OCI-LY1 (cell line): Measurements from ENCODE around the gene TNFRSF21.

Source experiments
- H2AFZ ChIP-seq: fragments of 200-600 bp; sonication (generic), shearing (Covaris generic); 2 replicates; pipeline ENCODE4 v1.6.0; 2014; ENCODE audit warnings: antibody characterized with exemption, mild to moderate bottlenecking, low read length
- H3F3A ChIP-seq: fragments of 200-600 bp; sonication (generic), shearing (Covaris generic); 2 replicates; pipeline ENCODE4 v1.6.0; 2014; ENCODE audit warnings: mild to moderate bottlenecking, antibody characterized with exemption, low read length, moderate library complexity; ENCODE audit not compliant: insufficient read depth
- H3K27ac ChIP-seq: fragments of 200-600 bp; sonication (generic); 2 replicates; pipeline ENCODE4 v1.5.1; 2014; ENCODE audit warnings: low read length, mixed run types, mild to moderate bottlenecking, low read depth; ENCODE audit not compliant: poor library complexity, severe bottlenecking
- H3K27me3 ChIP-seq: fragments of 200-600 bp; sonication (generic); 2 replicates; pipeline ENCODE4 v1.6.0; 2014; ENCODE audit warnings: antibody characterized with exemption, mild to moderate bottlenecking, low read length, moderate library complexity; ENCODE audit not compliant: insufficient read depth
- H3K36me3 ChIP-seq: fragments of 200-600 bp; sonication (generic); 2 replicates; pipeline ENCODE4 v1.6.1; 2014; ENCODE audit warnings: mild to moderate bottlenecking, antibody characterized with exemption, low read length, moderate library complexity, mixed read lengths; ENCODE audit not compliant: insufficient read depth
- H3K4me1 ChIP-seq: fragments of 200-600 bp; sonication (generic); 2 replicates; pipeline ENCODE4 v1.5.1; 2014; ENCODE audit warnings: mild to moderate bottlenecking, low read length, moderate library complexity; ENCODE audit not compliant: insufficient read depth, severe bottlenecking
- H3K4me2 ChIP-seq: fragments of 200-600 bp; sonication (generic), shearing (Covaris generic); 2 replicates; pipeline ENCODE4 v1.6.1; 2014; ENCODE audit warnings: low read length
- H3K4me3 ChIP-seq: fragments of 200-600 bp; sonication (generic); 2 replicates; pipeline ENCODE4 v1.5.1; 2014; ENCODE audit warnings: low read length, low read depth, mild to moderate bottlenecking, mixed read lengths; ENCODE audit not compliant: poor library complexity, severe bottlenecking
- H3K79me2 ChIP-seq: fragments of 200-600 bp; shearing (Covaris generic); 2 replicates; pipeline ENCODE4 v1.6.1; 2016; ENCODE audit warnings: mixed run types, low read length, mixed read lengths; ENCODE audit not compliant: insufficient read depth
- H3K9ac ChIP-seq: fragments of 200-600 bp; sonication (generic), shearing (Covaris generic); 2 replicates; pipeline ENCODE4 v1.6.1; 2014; ENCODE audit warnings: mild to moderate bottlenecking, low read length, mixed read lengths
- H3K9me2 ChIP-seq: fragments of 200-600 bp; sonication (generic), shearing (Covaris generic); 2 replicates; pipeline ENCODE4 v1.6.1; 2014; ENCODE audit warnings: low read depth, mild to moderate bottlenecking, low read length, mixed read lengths
- H3K9me3 ChIP-seq: fragments of 200-600 bp; shearing (Covaris generic); 2 replicates; pipeline ENCODE4 v1.6.1; 2014; ENCODE audit warnings: low read length, mixed read lengths
- H4K20me1 ChIP-seq: fragments of 200-600 bp; sonication (generic), shearing (Covaris generic); 2 replicates; pipeline ENCODE4 v1.6.0; 2016; ENCODE audit warnings: mild to moderate bottlenecking, low read length; ENCODE audit not compliant: insufficient read depth
- CTCF ChIP-seq: fragments of 200-600 bp; sonication (generic), shearing (Covaris generic); IDR thresholded peaks from 2 replicates; pipeline ENCODE4 v1.5.1; 2017; ENCODE audit warnings: mild to moderate bottlenecking, antibody characterized with exemption, low read length, moderate library complexity, mixed read lengths
- EZH2 ChIP-seq: fragments of 200-600 bp; sonication (generic), shearing (Covaris generic); IDR thresholded peaks from 2 replicates; pipeline ENCODE4 v1.8.0; 2017; ENCODE audit warnings: borderline replicate concordance, mixed run types, mild to moderate bottlenecking, antibody characterized with exemption, low read length, moderate library complexity, mixed read lengths

Gene TNFRSF21

GRCh38 chr6:47195011-47195650 lies 114.6 kb downstream of the TNFRSF21 start:
- no peaks in the 10 kb centered on the region for H3K36me3 ChIP-seq
- no peak overlapping the region for H2AFZ ChIP-seq
- H3K4me1 ChIP-seq = peaks cover 8% of the 10 kb centered on the region
- no peaks in the 10 kb centered on the region for H3K9me2 ChIP-seq
- TF ChIP-seq EZH2 (no peak), CTCF (no peak)
- H3K9me3 ChIP-seq = no peaks in the 10 kb centered on the region
- no peaks in the 10 kb centered on the region for H3F3A ChIP-seq
- no peak overlapping the region for H3K27ac ChIP-seq
- no peak overlapping the region for H3K4me3 ChIP-seq
- H4K20me1 ChIP-seq = no peaks in the 10 kb centered on the region
- H3K27me3 ChIP-seq = no peaks in the 10 kb centered on the region
- no peak overlapping the region for H3K9ac ChIP-seq
- H3K4me2 ChIP-seq = no peak overlapping the region
- H3K79me2 ChIP-seq = no peaks in the 10 kb centered on the region

GRCh38 chr6:47188588-47189021 lies 121.1 kb downstream of the TNFRSF21 start:
- no peaks in the 10 kb centered on the region for H3K9me2 ChIP-seq
- H3K9me3 ChIP-seq = no peaks in the 10 kb centered on the region
- no peaks in the 10 kb centered on the region for H3K79me2 ChIP-seq
- H3K36me3 ChIP-seq = no peaks in the 10 kb centered on the region
- no peak overlapping the region for H3K9ac ChIP-seq
- TF ChIP-seq EZH2 (no peak), CTCF (no peak)
- no peak overlapping the region for H3K4me3 ChIP-seq
- no peak overlapping the region for H3K4me2 ChIP-seq
- H3F3A ChIP-seq = no peaks in the 10 kb centered on the region
- no peak overlapping the region for H2AFZ ChIP-seq
- H3K4me1 ChIP-seq = no peaks in the 10 kb centered on the region
- no peaks in the 10 kb centered on the region for H3K27me3 ChIP-seq
- H3K27ac ChIP-seq = no peak overlapping the region
- H4K20me1 ChIP-seq = no peaks in the 10 kb centered on the region

GRCh38 chr6:47187893-47188587 lies 121.7 kb downstream of the TNFRSF21 start:
- no peak overlapping the region for H3K27ac ChIP-seq
- no peaks in the 10 kb centered on the region for H3K36me3 ChIP-seq
- no peaks in the 10 kb centered on the region for H3K9me3 ChIP-seq
- no peaks in the 10 kb centered on the region for H3K9me2 ChIP-seq
- no peaks in the 10 kb centered on the region for H3F3A ChIP-seq
- H3K9ac ChIP-seq = no peak overlapping the region
- H3K4me1 ChIP-seq = no peaks in the 10 kb centered on the region
- H3K79me2 ChIP-seq = no peaks in the 10 kb centered on the region
- no peak overlapping the region for H2AFZ ChIP-seq
- no peak overlapping the region for H3K4me3 ChIP-seq
- no peaks in the 10 kb centered on the region for H3K27me3 ChIP-seq
- H4K20me1 ChIP-seq = no peaks in the 10 kb centered on the region
- H3K4me2 ChIP-seq = no peak overlapping the region
- TF ChIP-seq CTCF (no peak), EZH2 (no peak)
